GM19238 (cell line): ENCODE results near the gene CCNT2.
A peak's percentile ranks its signal among the peaks of the same experiment; 100 is the strongest.
"Not testable (repeated sequence)": the region's sequence is repeated elsewhere in the genome, so short reads cannot be mapped to it uniquely, and the experiment has no call there.

ENCODE experiments used
- DNase-seq: peaks from one replicate; pipeline ENCODE4 v3.0.0; 2011; ENCODE audit warnings: low spot score; ENCODE audit not compliant: insufficient read length

CCNT2 gene

GRCh38 chr2:134975281-134976009 lies 56.8 kb downstream of the CCNT2 start:
- DNase-seq: no peak

GRCh38 chr2:134976074-134976702 lies 57.6 kb downstream of the CCNT2 start:
- no peak for DNase-seq

- DNase-seq: not testable (repeated sequence)
Measured at GRCh38 chr2:134977104-134977503, 58.5 kb downstream of the CCNT2 start.

GRCh38 chr2:134979221-134979620 lies 60.6 kb downstream of the CCNT2 start:
- no peak for DNase-seq

- no peak for DNase-seq
Measured at GRCh38 chr2:134980639-134981038, 62.0 kb downstream of the CCNT2 start.

GRCh38 chr2:134982603-134983002 lies 64.0 kb downstream of the CCNT2 start:
- no peak for DNase-seq

- DNase-seq: no peak
Measured at GRCh38 chr2:134985061-134985460, 66.4 kb downstream of the CCNT2 start.

GRCh38 chr2:134988994-134989605 lies 70.5 kb downstream of the CCNT2 start:
- no peak for DNase-seq

GRCh38 chr2:134999521-134999920 lies 80.9 kb downstream of the CCNT2 start:
- DNase-seq: no peak

- DNase-seq: no peak
Measured at GRCh38 chr2:135002836-135003235, 84.2 kb downstream of the CCNT2 start.

- DNase-seq: peak; percentile 64
Measured at GRCh38 chr2:135004005-135004746, 85.6 kb downstream of the CCNT2 start.

- no peak for DNase-seq
Measured at GRCh38 chr2:135005753-135006152, 87.1 kb downstream of the CCNT2 start.
